ENCODE results near the gene ZDHHC14.

The ZDHHC14 gene

DNA sequence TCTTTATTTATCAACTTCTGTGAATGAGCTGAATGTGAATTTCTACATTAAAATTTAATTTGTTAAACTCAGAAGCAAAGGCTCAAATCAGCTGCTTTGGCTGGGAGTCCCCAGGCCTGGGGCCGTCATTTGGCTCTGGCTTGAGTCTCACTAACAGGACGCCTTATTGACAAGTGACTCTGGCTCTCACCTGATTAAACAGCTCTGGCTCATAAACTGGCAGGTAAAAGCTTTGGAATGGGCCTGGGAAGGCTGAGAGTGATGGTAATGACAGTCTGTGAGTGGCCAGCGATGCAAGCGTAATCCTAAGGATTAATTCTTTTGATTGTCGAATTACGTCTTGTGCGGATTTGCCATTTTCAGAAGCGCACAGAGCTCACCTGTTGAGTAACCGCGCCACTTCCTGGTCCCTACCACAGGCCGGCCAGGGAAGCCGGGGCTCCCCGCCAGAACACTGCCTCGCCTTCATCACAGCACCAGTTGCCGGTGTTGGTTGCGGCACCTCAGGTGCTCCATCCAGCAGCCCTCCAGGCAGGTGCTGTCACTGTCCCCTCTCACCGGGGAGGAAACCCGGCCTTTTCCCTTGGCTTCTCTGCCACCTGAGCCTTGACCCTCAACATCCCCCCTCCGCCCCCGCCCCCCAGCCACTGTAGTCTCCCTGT is 110.7 kb downstream of the ZDHHC14 start:
- no peak for DNase-seq (ENCODE audit: low read depth in 2 of 2)

DNA sequence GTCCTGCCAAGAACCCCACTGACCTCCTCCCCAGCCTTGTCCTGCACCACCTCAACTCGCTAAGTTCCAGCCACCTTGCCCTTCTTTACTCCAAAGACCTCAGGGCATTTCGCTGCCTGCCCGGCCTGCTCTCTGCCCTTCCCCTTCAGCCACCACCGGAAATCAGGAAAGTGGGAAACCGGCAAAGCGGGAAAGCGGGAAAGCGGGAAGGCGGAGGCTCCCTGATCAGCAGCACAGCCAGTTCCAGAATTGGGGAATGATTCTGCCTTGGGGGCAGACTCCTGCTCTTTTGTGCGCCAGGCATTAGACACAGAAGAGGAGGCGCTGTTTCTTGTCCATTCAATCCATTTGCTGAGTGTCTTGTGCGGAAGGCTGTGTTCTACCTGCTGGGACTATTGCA is 111.3 kb downstream of the ZDHHC14 start:
- DNase-seq (ENCODE audit: low read depth in 2 of 2), result no peak

DNA sequence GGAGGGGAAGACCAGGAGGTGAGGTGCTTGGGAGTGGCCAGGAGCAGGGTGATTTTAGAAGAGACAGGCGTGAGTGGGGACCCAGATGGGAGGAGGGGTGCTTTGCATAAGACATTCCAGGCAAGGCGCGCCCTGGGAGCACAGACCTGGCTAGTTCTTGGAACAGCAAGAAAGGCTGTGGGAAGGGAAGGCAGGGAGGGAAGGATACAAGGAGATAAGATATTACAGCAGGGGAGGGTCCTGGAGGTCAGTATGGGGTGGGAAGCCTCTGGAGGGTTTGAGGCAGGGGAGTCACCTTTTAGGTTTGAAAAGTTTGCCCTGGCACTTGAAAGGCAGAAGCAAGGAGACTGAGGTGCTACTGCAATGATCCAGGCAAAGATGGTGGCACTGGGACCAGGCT is 111.8 kb downstream of the ZDHHC14 start:
- no peak for DNase-seq (ENCODE audit: low read depth in 2 of 2)

DNA sequence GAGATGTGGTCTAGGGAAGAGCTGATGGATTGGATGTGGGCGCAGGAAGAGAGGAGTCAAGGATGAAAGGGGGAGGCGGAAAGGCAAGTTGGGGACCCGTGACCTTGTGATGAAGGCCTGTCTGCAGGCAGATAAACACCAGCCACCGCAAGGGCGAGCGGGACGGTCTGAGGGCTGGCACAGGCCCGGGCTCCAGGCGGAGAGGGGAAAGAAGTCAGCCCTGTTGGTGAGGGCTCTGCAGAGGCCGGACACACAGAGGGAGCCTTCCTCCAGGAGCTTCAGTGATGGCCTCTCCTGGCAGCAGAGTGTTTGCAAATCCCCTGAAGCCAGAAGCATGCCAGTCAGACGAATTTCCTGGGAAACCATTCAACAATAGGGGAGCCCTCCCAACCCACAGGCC is 112.2 kb downstream of the ZDHHC14 start:
- DNase-seq (ENCODE audit: low read depth in 2 of 2), result no peak

DNA sequence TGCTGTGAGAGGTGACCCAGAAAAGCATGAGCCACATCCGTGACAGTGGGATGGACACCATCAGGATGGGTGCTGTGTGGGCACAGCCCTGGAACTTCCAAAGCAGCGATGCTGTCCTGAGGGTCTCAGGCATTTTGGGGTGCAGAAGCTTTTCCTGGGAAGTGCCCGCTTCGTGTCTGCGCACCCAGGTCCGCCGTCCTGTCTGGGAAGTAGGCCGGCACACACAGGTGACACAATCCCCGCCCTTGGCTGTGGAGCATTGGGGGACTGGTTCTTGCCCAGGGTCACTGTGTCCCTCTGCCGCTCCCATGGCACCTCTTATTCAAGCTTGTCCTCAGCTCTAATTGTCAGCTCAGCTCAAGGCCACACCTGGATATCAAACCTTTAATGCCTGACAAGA is 112.6 kb downstream of the ZDHHC14 start:
- no peak for DNase-seq (ENCODE audit: low read depth in 2 of 2)

DNA sequence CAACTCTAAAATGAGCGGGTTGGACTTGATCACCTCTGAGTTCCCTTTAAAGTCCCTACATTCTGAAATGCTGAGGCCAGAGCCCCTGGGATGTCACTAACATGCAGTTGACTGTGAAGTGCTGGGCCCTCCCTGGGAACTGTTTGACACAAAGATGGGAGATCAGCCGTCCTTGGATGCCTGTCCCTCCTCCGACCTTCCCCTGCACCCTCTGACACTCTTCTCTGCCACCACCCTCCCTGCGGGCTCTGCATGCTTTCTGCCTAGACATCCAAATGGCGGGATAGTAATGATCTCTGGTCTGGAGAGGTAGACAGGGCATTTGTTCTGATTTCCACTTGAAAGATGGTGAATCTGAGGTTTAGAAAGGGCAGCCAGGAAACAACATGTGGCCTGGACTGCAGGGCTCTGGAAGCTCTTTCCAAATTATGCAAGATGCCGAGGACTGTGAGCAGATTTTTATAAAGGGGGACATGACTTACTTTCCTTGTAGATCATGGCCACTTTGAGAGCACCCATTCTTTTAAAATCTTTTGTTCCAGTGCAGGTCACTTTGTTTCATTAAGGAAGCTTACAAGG is 113.2 kb downstream of the ZDHHC14 start:
- no peak for DNase-seq (ENCODE audit: low read depth in 2 of 2)

DNA sequence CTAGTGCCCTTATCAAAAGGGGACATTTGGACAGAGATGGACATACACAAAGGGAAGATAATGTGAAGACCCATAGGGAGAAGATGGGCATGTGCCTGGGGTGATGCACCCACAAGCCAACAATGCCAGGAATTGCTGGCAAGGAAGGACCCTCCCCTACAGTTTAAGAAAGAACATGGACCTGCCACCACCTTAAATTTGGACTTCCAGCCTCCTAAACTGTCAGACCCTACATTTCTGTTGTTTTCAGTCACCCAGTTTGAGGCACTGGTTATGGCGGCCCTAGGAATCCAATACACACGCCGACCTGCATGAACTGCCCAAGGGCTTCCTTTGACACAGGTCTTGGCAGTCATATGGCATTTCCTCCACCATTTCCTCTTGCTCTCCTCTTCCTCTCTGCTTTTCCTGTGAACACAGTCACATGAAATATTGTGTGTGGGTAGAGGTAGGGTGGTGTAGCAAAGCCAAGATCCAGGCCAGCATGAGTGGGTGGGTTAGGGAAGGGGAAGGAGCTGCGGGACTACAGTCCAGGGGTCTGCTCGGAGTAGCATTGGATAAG is 115.6 kb downstream of the ZDHHC14 start:
- DNase-seq (ENCODE audit: low read depth in 2 of 2), result no peak

DNA sequence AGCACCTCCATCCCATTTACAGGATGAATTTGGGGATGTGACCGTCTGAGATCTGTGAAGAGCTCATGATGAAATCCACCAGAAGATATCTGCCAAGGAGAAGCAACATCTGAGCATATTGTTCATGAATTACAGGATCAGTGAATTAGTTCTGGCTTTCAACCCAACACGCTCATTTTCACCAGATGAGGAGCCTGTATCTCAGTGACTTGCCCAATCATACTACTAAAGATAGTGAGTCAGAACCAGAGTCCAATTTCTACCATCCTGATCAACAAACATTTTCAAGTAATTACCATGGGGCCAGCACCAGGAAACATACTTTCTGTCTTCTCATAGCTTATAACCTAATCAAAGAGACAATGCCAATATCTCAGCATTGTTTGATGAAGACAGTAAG is 116.6 kb downstream of the ZDHHC14 start:
- DNase-seq (ENCODE audit: low read depth in 2 of 2), result no peak

DNA sequence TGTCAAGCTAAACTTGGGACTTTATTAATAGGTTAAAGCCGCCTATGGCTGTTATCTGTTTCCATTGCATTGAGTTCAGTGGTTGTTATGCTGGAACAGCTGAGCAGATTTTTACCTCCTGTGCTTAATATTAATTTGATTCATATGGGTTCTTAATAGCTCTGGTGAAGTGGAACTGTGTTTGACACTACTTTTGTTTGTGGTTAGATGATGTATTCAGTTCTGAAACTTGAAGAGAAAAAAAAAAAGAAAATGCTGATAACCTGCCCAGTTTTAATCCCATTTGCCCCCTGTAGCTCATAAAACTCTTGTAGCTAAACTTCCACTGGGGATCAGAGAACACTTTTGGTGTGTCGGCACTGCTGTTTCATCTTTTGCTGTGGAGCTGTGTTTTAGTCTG is 117.8 kb downstream of the ZDHHC14 start:
- DNase-seq (ENCODE audit: low read depth in 2 of 2), result no peak

DNA sequence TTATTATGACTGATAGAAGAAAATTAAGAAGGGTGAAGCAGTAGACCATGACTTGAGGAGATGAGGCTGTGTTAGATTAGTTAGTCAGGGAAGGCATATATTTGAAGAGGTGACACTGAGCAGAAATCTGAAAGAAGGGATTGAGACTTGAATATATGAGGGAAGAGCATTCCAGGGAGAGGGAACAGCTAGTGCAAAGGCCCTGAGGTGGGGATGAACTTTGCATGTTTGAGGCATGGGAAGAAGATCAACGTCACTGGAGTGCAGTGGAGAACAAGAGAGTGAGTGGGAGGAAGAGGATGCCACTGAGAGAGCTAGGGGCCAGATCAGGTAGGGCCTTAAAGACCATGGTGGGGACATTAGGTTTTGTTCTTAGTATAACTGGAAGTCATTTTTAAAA is 119.0 kb downstream of the ZDHHC14 start:
- DNase-seq (ENCODE audit: low read depth in 2 of 2), result no peak

DNA sequence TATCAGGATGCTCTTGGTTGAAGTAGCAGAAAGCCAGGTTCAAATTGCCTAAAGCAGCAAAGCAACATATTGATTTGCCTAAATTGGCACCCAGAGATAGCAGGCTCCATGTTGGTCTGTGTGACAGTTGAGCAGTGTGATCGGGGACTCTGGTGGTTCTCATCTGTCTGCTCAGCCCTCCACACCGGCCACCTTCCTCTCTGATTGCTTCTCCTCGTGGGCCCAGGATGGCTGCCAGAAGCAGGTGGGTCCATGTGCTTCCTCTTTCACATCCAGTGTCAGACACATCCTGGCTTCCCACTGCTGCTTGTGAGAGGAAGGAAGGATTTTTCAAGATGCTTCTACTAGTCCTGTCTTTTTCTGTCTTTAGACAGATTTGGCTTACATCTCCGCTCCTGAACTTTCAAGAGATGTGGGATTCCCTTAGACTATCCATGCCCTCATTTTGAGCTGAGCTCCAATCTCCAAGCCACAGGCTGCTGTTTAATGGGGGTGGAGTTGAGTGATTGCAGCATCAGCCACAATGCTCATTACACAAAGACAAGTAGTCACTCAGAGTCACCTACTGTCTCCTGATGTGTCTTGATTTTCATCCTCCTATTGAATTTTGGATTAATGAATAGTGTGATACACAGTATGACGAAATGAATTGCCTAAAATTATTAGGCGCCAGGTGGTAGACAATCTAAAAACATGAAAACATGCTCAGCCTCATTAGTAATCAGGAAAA is 122.2 kb downstream of the ZDHHC14 start:
- DNase-seq (ENCODE audit: low read depth in 2 of 2), result no peak

DNA sequence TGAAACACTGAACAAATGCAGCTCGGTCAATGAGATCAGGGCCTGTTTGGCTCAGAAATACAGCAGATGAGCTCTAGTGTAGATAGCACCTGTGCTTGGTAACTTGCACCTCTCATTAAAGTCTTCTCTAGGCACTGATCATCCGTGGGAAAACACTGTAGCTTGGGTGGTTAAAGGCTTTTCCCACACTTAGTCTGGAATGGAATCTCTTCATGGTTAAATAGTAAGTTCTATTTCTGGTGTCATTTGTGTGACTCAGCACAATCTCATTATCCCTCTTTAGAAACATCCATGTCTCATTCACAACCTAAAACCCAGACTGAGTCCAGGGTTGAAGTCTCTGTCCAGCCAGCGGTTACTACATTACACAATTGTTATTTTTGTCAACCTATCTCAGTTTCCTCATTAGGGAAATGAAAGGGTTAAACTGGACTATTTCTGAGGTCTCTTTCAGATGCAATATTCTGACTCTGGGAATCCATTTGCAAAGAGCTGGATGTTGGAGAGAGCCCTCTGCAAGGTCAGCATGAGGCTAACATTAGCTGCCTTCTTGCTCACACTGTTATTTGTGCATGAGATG is 125.0 kb downstream of the ZDHHC14 start:
- no peak for DNase-seq (ENCODE audit: low read depth in 2 of 2)

DNA sequence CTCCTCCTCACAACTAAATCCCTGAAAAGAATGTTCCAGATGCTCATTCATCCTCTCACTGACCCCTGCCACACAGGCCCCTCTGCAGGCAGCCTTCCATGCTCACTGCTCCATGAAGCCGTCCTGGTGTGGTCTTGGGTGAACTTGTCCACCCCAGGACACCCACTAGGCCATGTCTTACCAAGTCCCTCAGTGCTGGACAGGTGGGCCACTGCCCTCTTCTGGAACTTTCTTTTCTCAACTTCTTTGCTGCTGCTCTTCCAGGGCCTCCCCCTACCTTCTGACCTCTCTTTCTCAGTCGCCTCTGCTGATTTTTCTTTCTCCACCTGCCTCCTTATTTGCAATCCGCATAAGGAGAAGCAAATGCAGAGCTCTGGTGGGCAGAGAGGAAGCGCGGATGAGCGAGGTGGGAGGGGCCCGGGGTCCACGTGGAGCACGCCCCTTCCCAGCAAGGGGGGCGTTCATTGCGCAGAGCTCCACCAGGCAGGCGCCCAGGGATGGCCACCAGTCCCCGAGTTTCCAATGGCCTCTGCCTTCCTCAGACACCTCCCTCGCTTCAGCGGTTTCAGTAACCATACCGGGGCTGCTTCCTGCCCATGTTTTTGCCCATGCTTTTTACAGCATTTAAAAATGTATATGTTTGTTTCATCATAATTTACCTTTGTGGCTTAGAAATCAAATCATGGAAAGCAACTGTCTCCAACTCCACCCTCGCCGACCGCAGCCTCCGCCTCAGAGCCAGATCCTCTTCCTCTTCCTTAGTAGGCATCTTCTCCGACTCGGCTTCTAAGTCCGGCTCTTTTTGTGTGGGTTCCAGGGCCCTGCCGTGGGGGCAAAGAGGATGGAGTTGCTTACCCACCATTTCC is 129.6 kb downstream of the ZDHHC14 start:
- no peak for DNase-seq (ENCODE audit: low read depth in 2 of 2)

DNA sequence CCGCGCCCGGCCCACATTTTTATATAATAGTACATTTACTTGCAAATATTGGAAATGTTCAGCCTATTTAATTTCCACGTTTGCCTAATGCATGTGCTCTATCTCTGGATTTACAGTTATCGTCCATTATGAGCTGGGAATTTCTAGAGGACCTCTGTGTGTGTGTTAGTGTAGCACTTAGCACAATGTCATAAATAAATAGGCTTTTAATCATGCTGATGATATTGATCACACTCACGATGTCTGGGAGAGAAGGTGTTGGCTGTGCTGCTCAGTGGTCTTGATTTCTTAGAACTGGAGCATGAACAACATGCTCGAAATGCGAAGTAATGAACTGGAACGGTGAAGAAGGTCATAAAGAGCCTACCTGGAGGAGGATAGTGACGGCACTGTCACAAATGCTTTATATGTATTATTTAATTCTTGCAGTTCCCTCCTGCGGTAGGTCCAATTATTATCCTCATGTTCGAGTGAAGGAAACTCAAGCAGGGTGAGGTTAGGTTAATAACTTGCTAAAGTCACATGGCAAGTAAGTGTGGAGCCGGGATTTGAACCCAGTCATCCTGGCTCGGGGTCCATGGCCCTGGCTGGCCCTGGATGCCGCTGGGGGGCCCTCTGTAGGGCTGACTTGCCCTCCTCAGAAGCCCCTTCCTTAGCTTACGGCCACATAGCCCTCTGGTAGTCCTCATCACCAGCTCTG is 130.8 kb downstream of the ZDHHC14 start:
- DNase-seq (ENCODE audit: low read depth in 2 of 2), result no peak

DNA sequence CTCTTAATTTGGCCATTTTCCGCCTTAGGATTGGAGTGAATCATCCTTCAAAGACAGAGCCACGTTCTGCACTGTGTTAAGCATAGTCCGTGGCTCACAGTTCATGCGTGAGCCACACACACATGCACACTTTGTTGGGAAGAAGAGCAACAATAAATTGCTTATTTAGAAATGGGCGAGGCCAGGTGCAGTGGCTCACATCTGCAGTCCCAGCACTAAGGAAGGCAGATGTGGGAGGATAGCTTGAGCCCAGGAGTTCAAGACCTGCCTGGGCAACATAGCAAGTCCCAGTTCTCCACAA is 131.3 kb downstream of the ZDHHC14 start:
- no peak for DNase-seq (ENCODE audit: low read depth in 2 of 2)

DNA sequence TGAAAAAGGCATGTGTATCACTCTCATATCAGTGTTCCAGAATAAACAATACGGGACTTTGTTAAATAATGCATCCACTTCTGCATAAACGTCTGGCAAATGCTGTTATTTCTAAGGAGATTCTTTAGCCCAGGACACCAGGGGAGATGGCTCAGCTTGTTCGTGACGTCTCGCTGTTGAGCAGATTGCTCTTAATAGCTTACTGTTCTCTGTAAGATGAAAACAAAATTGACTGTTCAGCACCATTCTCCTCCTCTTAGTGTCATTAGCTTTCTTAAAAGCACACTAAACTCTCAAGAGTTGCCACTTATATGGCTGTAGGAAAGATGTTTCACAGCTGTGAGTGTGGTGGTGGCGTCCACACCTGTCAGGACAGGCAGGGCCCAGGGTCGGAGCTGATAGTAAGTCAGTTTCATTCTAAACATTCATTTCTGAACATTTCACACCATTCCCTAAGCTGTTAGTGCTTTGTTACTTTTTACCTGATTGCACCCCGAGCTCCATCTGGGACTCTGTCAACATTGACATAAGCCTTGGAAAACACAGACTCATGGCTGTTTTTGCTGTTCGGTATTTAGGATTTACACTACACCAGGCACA is 132.1 kb downstream of the ZDHHC14 start:
- DNase-seq (ENCODE audit: low read depth in 2 of 2), result no peak

DNA sequence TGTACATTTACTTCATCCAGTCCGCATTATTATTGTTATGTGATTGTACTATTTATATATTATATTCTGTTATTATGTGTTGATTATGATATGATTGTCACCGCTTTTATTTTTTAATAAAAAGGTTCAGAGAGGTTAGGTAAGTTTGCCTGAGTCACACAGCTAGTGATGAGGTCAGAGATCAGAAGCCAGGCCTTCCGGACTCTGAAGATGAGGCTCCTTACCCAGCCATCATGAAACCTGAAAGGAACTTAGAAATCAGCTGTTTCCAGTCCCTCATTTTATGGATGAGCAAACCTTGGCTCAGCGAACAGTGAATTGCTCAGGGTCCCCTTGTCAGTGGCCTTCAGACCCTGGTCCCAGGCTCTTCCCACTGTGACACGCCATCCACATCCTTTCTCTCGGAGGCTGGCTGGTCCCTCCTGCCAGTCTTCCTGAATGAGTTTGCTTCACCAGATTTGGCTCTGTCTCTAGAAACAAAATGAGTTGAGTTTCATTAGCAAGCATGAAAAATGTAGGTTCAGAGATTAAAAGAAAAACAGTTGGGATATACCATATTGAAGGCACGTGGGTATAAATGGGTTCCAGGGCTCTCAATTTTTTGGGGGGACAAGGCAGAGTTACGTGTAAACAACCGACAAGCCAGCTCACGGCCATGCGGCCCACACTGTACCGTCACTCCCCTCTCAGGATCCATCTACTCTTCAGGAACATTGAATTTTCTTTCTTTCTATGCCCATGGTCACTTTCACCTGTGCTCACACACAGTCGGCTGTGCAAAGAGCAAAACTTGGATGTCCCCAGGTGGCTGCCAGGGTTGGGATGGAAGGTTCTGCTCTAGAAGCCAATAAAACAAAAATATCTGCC is 132.9 kb downstream of the ZDHHC14 start:
- no peak for DNase-seq (ENCODE audit: low read depth in 2 of 2)

DNA sequence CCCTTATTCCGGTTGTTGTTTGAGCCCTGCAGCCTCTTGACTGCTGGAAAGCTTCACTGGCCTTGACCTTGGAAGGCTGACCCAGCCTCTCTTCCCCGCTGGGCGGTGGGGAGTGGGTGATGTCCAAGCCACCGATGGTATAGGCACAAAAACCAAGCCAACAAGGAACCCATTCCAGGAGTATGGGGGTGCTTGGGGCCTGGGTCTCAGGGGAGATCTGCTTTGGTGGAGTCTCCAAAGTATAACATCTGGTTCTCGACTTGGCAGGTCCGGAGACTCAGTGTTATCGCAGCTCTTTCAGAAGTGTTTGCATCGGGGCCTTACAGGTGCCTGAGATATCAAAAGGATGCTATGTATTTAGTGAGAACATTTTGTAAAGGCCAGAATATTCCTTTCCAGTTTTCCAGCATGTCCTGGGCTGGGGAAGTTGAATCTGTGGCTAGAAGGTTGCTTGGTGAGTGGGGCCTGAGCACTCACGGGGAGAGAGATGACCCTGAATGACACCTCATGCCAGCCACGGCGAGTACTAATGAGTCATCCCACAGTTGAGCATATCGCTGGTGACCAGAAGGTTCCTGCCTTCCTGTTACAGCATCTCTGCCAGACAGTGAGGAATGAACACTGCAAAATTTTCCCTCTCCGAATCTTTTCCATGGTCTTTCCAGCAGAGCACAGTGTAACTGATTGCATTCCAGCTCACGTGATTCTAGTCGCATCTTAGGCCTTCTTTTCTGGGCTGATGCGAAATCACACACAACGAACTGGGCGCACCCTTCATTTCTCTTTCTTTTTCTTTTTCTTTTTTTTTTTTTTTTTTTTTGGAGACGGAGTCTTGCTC is 133.9 kb downstream of the ZDHHC14 start:
- DNase-seq (ENCODE audit: low read depth in 2 of 2), result no peak

Data from stimulated activated CD4-positive, alpha-beta T cell treated with anti-CD3 and anti-CD28 coated beads, Interleukin-12 subunit alpha, Interleukin-12 subunit beta, amount 100 ng/mL, for 24 hours (primary cell).